Measurements from ENCODE around the gene DNAJC21.
"Not testable (repeated sequence)": the region's sequence is repeated elsewhere in the genome, so short reads cannot be mapped to it uniquely, and the experiment has no call there.

Gene DNAJC21

DNA sequence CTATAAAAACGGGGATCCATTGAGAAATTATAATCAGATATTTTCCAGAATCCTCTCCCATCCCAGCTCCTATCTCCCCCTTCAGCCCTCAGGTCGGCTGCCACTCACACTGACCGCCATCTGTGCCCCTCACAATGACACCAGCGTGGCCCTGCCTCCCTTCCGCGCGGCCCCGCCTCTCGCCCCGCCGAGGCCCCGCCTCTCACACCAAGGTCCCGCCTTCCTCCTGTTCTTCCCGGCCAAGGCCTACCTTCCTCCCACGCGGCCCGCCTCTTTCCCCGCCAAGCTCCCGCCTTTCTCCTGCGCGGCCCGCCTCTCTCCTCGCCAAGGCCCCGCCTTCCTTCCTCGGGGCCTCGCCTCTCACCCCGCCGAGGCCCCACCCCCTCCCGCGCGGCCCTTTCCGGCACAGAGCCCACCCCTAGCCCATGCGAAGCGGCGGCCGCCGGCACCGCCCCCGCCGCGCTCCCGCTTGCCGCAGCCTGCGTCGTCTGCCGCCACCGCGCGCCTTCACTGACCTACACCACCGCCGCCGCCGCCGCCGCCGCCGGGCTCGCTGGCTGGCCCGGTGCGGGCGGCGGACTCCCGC lies at the start of gene DNAJC21:
Gene DNAJC21 (plus strand): TSS at position 426 of the 586 bp plus-strand sequence. CDS start 261 bp downstream, outside the sequence.
- DNase-seq: peak; percentile 98 to 99

DNA sequence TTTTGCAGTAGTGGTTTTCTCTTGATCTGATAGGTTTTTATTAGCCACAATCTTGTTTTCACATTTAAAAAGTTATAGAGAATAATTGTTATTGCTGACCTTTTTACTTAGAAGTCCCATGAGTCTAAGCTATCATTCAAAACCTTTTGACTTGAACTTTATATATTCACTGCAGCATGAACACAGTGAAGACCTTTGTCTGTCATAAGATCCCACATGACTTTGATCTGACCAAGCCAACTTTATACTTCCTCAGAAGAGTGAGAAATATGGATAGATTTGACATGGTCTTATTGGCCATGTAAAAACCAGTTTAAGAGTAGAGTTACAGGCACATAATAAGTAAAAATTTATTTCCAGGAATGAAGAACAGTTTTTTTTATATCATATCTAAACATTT lies 48.1 kb upstream of the DNAJC21 start:
- DNase-seq: no peak

DNA sequence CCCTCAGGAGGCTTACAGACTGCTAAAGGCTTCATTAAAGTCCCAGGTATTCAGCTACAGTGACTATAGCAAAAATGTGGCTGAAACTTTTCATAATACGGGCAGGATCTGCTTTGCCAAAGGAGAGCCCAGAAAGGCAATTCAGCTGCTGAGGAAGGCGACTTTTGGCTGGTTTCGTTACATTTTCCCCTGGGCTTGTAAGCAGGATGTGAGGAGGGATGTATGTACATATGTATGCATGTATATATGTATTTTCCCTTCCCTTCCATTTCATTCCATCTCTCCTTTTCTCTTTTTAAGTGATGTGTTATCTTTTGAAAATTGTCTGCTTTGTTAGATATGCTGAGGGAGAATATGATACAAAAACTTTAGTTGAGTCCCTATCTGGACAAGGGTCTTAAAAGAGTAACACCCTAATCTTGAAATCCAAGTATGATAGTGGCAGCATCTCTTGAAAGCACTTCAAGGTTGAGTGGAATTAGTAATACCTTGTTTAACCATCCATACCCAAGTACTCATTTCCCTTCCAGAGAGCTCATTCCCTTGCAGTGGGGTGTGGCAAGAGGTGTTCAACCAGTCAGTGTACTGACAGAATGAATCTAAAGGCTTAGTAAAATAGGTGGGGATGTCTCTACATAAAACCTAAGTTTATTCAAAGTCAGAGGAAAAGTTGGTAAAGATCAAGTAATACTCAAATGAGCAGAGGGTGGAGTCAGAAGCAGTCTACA lies 42.8 kb upstream of the DNAJC21 start:
- DNase-seq: no peak

DNA sequence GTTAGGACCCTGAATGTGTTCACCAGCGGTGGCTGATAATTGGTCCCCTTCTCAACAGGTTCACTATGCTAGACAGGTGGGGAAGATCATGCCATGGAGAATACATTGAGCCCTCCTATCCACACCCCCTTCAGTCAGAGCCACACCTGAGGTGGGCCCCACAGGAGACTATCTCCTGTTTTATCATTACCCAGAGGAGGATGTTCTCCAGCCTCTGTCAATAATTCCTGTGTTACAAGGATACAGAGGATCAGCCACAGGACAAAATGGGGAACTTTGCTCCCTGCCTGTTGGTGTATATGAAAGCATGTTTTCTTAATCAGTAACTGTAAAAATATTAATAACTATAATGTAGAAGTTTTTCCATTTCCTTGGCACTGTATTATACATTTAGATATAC lies 40.0 kb upstream of the DNAJC21 start:
- no peak for DNase-seq

DNA sequence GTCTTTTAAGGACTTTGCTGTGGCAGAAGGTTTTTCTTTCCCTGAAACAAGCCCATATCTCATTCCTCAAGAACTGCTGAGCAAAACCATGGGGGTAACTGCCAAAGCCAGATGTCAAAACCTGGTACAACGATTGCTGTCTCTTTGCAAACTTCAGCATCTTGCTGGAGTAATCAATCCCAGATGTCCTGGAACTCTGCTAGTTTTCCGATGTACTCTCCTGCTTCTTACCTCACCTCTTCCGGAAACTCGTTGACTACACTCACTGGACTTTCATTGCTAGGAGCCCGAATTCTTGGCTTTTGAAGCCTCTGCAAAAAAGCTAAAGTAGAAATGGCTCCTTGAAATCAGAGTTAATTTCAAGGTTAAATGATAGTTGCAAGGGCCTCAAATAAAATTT lies 37.4 kb upstream of the DNAJC21 start:
- no peak for DNase-seq

DNA sequence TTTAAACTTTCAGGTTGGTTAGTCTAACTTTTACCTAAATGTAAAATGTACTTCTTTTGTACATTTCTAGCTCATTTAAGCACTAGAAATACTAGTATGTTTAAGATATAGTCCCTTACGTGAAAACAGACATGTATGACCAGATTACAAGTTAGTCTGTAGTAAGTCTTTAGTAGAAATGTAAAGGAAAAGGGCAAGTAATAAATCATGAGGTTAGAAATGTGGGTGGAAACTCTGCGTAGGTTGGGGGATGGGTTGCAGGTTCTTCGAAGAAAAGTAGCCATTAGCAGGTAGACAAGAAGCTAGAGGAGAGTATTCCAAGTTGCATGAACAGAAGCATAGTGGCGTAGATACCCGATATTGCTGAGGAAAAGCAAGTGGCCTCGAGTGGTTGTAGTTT lies 36.9 kb upstream of the DNAJC21 start:
- no peak for DNase-seq

DNA sequence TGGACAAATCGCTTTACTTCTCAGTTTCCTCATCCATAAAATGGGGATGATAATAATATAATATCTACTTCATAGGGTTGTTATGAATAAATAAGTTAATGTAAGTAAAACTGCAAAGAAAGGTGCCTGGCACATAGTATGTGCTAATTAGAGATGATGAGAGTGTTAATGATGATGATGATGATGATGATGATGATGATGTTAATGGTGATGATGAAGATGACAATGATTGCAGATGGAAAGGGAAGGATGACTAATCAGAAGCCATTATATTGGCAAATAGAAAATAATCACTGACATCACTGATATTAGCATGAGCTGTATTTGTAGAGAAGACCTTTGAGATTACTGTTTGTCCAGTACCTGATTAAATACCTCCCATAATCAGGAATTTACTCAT lies 34.6 kb upstream of the DNAJC21 start:
- no peak for DNase-seq

DNA sequence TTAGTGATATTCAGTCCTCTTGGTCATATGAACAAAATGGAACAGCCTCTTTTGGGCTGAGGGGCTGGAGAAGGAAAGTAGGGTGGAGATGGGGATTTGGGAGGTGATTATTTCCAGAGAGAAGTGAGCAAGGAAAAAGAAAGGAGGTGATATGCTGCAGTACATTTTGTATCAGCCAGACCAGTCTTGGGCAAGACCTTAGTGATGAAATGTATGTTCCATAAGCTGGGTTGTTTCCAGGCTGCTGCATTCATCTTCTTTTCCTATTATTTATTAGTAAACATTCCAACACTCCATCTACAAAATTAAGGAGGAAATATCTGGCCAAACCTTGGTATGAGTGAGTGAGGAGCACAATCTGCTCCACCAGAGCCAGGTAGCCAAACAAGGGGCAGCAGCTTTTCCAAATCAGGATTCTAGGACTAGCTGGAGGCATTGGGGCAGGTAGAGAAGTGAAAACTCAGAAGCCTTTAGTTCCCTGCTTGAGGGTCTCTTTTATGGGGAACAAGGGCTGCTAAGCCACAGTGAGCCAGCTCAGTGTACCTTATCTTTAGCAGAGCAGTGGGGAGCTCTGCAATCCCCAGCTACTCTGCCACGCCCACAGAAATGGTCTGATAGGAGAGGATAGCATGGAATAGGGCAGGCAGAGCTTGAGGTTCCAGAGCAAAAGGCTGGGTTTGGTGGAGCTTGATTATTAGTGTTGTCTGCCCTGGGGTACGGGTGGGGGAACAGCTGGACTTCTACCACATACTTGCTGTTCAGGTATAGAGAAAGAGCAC lies 33.5 kb upstream of the DNAJC21 start:
- no peak for DNase-seq

DNA sequence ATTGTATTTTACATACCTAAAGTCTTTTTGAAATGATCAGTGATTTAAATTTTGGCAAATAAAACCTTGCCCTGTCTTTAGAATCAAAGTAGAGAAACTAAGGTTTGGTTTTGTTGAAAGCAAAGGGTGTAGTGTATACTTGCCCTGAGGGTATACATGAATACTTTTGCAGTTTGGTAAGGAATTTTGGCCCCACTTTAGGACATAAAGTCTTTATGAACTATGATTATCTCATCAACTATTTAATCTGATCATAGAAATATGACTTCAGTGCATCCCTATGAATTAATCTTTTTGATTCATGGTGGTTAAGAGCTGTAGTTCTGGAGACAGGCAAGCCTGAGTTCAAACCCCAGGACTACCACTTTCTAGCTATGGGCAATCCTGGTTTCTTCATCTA lies 31.7 kb upstream of the DNAJC21 start:
- no peak for DNase-seq

DNA sequence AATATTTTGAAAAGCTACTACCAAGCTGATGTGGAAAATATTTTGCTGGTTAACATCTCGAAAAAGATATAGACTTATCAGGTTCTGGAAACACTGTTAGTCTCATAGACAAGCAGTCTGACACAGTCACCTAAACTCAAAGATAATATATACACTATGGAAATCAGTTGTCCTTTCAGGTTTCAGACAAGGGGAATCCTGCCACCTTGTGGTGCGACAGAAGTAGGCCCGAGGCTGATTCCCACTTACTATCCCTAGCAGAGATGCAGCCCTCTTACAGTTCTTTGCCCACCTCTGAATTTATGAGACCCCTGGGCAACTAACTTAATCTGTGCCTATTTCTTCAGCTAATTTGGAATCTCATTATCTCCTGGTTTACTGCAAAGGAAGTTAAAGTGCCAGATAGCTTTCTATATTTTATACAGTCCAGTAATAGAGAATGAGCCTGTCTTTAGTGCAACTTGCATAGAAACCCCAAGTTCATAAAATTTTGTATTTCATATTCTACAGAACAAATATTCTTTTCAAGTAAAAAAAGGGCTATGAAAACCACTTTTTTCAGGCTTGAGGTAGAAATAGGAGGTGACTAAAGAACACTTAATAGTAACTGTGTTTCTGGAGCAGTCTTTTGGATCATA lies 31.0 kb upstream of the DNAJC21 start:
- DNase-seq: peak; percentile 53 to 61

DNA sequence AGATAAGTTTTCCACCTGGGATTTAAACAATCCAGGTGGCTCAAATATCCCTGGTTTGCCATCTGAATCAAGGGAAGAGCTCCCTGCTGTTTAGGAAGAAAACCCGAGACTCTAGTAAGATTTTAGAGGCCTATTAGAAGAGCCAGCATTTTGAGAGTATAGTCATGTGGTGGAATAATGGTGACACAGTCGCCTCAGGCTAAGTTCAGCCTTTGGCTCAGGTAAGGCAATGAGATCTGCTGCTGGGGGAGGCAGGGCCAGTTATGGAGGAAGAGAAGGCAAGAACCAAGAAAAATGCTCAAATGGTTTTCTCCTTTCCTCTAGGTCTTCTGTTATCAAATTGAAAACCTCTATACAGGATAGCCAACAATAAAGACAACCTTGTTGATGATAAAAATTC lies 30.3 kb upstream of the DNAJC21 start:
- no peak for DNase-seq

DNA sequence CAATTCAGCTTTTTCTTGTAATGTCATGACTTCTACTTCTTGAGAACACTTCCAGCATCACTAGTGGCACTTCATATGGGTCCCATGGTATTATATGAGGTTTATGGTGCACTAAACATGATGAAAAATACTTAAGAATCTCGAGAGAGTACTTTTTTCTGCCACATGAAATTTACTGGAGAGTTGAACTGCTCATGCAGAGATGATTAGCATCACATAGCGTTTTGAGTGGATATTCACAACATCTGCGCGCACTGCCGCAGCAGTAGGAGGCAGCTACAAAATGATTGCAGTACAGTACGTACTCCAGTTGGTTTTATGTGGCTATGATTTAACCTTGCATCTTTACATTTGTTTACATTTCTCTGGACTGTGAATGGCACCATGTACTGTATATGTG lies 28.7 kb upstream of the DNAJC21 start:
- DNase-seq: no peak

DNA sequence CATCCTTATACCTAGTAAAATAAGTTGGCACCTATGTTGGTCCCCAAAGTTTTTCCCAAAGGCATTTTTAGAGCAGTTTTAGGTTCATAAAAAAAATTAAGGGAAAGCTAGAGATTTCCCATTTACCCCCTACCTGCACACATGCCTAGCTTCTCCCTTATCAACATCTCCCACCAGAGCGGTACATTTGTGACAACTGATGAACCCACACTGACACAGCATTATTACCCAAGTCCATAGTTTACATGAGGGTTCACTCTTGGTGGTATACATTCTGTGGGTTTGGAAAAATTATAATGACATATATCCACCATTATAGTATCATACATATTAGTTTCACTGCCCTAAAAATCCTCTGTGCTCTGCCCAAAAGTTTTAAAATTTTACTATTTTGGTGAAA lies 26.1 kb upstream of the DNAJC21 start:
- no peak for DNase-seq

DNA sequence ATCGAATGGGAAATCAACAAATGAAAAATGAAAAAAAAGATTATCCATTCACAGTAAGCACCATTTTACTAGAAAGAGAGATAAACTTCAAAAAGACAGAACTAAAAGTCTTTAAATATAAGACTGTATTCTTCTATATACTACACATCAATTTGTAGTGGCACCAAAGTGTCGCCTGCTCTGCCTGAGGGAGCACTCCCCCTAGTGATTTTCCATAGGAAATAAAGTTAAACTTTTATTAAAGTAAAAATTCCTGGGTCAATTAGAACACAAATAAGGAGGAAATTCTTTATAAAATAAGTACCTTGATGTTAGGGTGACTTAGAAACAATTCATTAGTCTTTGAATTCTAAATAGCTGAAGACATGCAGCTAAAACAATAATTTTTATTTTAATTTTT lies 23.8 kb upstream of the DNAJC21 start:
- DNase-seq: no peak

DNA sequence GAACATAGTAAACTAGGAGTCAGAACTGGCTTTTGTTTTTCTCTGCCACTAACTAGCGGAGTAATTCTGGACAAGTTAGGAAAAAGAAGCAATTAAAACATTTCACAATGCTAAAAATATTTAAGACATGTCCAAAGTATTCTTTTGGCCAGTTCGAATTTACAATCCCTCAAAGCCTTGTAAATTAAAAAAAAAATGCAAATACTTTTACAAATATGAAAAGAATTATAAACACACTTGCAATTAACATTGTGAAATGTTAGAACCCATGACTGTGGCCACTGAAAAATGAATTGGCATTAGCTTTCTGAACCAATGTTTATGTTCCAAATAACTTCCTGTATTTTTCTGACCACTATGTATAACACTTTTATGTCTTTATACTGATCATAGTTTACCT lies 16.3 kb upstream of the DNAJC21 start:
- no peak for DNase-seq

DNA sequence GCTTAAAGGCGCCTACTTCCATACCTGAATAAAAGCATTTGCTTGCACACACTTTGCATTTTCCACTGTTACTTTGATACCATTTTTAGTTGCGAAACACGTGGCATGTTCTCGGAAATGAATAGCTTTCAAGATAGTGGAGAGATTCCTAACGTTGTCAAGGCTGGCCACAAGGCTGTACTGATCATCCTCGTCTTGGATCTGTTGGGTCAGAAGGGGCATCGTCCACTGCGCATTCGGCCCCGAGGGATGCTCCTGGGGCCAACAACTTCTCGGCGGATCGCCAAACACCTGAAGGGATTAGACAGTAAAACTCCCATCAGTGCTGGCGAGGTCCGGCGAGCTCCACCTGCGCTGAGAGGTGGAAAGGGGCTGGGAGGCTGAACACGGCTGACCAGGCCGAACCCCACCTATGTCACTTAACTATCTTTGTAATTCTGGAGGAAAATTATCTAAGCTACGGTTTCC lies 14.7 kb upstream of the DNAJC21 start:
- DNase-seq: peak; percentile 12 to 24

DNA sequence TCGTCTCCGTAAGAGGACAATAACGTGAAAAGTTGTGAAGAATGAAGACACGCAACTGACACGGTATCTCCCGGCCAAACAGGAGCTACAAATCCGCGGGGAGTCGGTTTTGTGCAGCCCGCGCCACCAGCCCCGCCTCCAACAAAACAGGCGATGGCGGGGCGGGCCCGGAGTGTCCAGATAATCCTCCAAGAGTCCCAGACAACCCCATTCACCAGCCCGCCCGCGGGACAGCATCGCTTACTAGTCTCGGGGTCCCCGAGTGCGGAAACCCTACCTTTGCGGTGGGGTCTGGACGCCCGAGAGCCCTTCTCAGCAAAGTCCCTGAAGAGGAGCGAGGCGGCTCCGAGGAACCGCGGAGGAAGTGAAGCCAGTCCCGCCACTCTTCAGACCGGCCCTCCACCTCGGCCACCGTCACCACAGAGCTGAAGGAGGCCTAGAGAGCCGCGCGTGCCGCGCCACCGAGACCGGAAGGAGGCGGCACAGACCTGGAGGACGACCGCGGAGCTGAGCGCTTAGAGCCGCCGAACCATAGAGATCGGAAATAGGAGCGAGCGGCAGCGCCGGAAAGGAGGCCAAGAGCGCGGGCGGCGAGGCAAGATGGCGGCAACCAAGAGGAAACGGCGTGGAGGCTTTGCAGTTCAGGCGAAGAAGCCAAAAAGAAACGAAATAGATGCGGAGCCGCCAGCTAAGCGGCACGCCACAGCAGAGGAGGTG lies 14.1 kb upstream of the DNAJC21 start, which contains the start of the genes BRIX1 and RAD1:
Gene BRIX1 (plus strand): TSS at position 573 of the 717 bp plus-strand sequence. CDS start 28 bp downstream, at position 601.
Gene RAD1 (minus strand): TSS at position 366 of the 717 bp plus-strand sequence. CDS start 612 bp downstream, outside the sequence.
- DNase-seq: peak; percentile 90 to 92

DNA sequence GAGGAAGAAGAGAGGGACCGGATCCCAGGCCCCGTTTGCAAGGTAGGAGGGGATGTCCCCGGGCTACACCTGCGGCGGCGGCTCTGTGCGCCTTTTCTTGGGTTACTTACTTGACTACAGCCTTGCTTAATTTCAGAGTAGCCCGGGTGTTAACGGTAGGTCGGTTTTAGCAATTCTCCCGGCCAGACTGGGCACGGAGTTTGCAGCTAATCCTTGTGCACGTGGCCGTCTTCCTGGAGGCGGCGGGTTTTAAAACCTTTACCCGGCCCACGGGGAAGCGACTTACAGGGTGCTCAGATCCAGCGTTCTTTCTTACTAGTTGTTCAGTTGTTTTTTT lies 13.5 kb upstream of the DNAJC21 start:
- DNase-seq: peak in 1 of 2 donors; percentile 24

DNA sequence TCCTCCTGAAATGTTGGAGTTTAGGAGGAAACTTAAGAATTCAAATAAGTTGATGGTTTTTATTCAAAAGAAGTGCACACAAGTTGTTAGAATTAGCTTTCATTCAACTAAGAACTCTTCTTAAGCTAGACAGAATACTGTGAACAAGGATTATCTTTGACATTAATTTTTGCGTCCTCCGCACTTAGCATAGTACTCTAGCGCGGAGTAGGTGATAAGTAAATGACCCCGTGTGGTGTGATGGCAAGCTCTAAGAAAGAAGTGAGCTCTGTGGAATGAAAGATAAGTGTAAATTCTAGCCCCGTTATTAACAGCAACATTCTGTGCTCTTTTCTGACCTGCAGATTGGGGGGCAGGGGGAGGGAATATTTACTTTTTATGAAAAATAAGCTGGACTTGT lies 12.8 kb upstream of the DNAJC21 start:
- no peak for DNase-seq

DNA sequence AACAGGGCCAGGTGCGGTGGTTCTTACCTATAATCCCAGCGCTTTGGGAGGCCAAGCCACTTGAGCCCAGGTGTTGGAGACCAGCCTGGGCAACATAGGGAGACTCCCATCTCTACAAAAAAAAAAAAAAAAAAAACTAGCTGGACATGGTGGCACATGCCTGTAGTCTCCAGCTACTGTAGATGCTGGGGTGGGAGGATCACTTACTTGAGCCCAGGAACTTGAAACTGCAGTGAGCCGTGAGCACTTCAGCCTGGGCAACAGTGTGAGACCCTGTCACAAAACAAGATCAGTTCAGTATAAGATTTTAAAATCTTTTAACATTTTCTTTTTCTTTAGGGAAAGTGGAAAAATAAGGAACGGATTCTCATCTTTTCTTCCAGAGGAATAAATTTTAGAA lies 11.3 kb upstream of the DNAJC21 start:
- DNase-seq: no peak

DNA sequence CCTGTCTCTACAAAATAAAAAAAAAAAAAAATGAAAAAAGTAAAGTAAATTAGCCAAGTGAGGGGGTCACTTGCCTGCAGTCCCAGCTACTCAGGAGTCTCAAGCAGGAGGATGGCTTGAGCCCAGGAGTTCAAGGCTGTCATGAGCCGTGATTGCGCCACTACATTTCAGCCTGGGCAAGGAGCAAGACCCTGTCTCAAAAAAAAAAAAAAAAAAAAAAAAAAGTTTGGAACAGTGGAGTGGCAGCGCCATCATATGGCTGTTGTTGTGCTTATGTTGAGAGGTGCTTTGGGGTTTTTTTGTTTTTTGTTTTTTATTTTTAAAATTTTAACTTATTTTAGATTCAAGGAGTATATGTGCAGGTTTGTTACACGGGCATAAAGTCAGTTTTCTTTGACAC lies 10.3 kb upstream of the DNAJC21 start:
- no peak for DNase-seq

DNA sequence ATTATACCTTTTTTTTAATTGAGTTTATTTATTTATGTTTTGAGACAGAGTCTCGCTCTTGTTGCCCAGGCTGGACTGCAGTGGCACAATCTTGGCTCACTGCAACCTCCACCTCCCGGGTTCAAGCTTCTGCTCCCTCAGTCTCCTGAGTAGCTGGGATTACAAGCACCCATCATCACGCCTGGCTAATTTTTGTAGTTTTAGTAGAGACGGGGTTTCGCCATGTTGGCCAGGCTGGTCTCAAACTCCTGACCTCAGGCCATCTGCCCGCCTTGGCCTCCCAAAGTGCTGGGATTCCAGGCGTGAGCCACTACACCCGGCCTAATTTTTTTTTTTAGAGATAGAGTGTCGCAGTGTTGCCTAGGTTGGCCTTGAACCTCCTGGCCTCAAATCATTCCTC lies 6.1 kb upstream of the DNAJC21 start:
- DNase-seq: not testable (repeated sequence)
